PC-9 (cell line): Measurements from ENCODE around the gene CHIT1.

Experiments
- CTCF ChIP-seq: fragments of 200-600 bp; sonication (generic); conservative IDR thresholded peaks from 2 replicates; pipeline ENCODE4 v1.6.1; 2017; ENCODE audit warnings: mixed run types, antibody characterized with exemption, mild to moderate bottlenecking, moderate library complexity
- EZH2 ChIP-seq: fragments of 200-600 bp; sonication (generic); IDR thresholded peaks from 2 replicates; pipeline ENCODE4 v1.8.0; 2017; ENCODE audit warnings: antibody characterized with exemption, low read depth

- TF ChIP-seq CTCF: no peak
- no peak for TF ChIP-seq EZH2
These were observed 46.9 kb upstream of the CHIT1 start for GRCh38 chr1:203276408-203276807.
